ENCODE data around the gene OR9A2. TPM values are rescaled to one million over a fixed set of nuclear protein-coding genes. Genes with fewer than 3 reads are reported as not detected.

OR9A2 gene
- total RNA-seq, 3 donors from 2014 or later = not detected

GRCh38 chr7:143042790-143043271 lies 15.9 kb upstream of the OR9A2 start:
- no peak overlapping the region for H3K4me3 Mint-ChIP-seq
- DNase-seq (no peak), ATAC-seq (no peak)
- H3K36me3 Mint-ChIP-seq (ENCODE audit: insufficient read depth) = no peaks in the 10 kb centered on the region
- H3K27me3 Mint-ChIP-seq (ENCODE audit: low read depth) = peaks cover 6% of the 10 kb centered on the region
- H3K9me3 Mint-ChIP-seq = no peaks in the 10 kb centered on the region
- H3K4me1 Mint-ChIP-seq (ENCODE audit: low read depth) = no peaks in the 10 kb centered on the region

GRCh38 chr7:143042159-143042789 lies 15.3 kb upstream of the OR9A2 start:
- no peak for DNase-seq
- H3K36me3 Mint-ChIP-seq (ENCODE audit: insufficient read depth) = no peaks in the 10 kb centered on the region
- H3K27me3 Mint-ChIP-seq (ENCODE audit: low read depth) = peaks cover 6% of the 10 kb centered on the region
- ATAC-seq = no peak
- H3K9me3 Mint-ChIP-seq = no peaks in the 10 kb centered on the region
- H3K4me1 Mint-ChIP-seq (ENCODE audit: low read depth) = no peaks in the 10 kb centered on the region
- H3K4me3 Mint-ChIP-seq = no peak overlapping the region

DNA sequence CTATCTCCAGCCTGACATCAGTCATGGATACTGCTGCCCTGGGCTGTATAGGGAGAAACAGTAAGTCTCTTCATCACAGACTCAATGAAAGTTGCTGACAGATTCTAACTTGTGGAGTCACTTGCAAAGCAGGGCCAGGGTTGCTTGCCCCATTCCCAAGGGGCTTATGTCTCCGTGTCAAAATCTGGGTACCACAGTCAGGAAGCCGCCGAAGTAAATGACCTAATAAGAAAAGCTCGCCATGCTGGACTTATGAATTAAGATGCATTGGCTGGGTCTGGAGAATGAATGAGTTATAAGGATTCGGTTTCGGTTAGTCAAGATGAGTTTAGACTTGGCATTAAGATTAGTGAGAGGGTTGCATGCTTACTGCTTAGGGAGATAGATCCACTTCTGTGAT lies 14.4 kb upstream of the OR9A2 start:
- H3K36me3 Mint-ChIP-seq (ENCODE audit: insufficient read depth) = no peaks in the 10 kb centered on the region
- no peak for ATAC-seq
- peaks cover 6% of the 10 kb centered on the region for H3K27me3 Mint-ChIP-seq (ENCODE audit: low read depth)
- no peaks in the 10 kb centered on the region for H3K4me1 Mint-ChIP-seq (ENCODE audit: low read depth)
- DNase-seq = no peak
- no peaks in the 10 kb centered on the region for H3K9me3 Mint-ChIP-seq
- no peak overlapping the region for H3K4me3 Mint-ChIP-seq

DNA sequence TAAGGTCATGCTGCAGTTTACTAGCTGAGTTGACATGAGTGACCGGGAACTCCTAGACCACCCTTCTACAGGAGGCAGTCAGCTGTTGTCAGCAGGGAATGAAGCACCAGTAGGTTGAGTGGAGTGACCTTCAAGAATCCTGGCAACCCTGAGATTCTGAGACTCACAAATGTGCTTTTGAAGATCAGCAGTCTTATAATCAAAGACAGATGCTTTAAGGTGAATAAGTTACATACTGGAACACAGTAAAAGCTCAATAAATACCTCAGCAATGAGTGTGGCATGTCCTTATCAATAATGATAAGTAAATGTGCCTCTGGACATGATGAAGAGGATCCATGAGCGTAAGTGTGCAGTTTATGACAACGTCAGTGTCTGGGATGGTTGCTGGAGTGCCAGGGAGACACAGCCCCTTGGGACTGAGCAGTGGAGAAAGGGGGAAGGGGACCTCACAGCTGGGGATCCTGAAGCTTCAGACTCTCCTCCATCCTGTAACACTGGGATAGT lies 13.3 kb upstream of the OR9A2 start:
- no peak overlapping the region for H3K4me3 Mint-ChIP-seq
- H3K9me3 Mint-ChIP-seq = no peaks in the 10 kb centered on the region
- ATAC-seq (no peak), DNase-seq (no peak)
- peaks cover 8% of the 10 kb centered on the region for H3K27me3 Mint-ChIP-seq (ENCODE audit: low read depth)
- no peaks in the 10 kb centered on the region for H3K36me3 Mint-ChIP-seq (ENCODE audit: insufficient read depth)
- H3K4me1 Mint-ChIP-seq (ENCODE audit: low read depth) = no peaks in the 10 kb centered on the region

- DNase-seq (no peak), ATAC-seq (no peak)
- Mint-ChIP-seq H3K9me3 (peaks cover 6% of the 10 kb centered on the region), H3K36me3 (ENCODE audit: insufficient read depth) (no peaks in the 10 kb centered on the region), H3K27me3 (ENCODE audit: low read depth) (peaks cover 8% of the 10 kb centered on the region), H3K4me1 (ENCODE audit: low read depth) (no peaks in the 10 kb centered on the region), H3K4me3 (no peak overlapping the region)
These were observed 11.7 kb upstream of the OR9A2 start for GRCh38 chr7:143038635-143039034.

DNA sequence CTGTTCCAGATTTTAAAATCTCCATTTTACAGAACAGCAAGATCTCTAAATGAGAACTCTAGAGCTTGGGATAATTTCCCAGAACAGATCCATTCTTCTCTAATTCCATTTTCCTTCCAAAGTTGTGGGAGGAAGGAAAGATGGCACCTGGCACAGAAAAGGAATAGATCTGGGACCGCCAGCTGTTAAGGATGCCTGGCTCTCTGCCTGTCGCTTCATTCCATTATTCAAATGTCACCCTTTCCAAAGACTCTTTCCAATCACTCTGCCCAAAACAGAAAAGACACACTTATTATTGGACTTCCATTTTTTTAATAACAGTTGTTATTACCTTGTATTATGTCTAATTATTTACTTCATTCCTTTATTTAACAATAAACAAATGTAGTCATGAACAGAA lies 751 bp upstream of the OR9A2 start:
- DNase-seq = no peak
- ATAC-seq = no peak
- Mint-ChIP-seq H3K4me1 (ENCODE audit: low read depth) (no peaks in the 10 kb centered on the region), H3K9me3 (no peaks in the 10 kb centered on the region), H3K36me3 (ENCODE audit: insufficient read depth) (no peaks in the 10 kb centered on the region), H3K27me3 (ENCODE audit: low read depth) (peaks cover 17% of the 10 kb centered on the region), H3K4me3 (no peak overlapping the region)

DNA sequence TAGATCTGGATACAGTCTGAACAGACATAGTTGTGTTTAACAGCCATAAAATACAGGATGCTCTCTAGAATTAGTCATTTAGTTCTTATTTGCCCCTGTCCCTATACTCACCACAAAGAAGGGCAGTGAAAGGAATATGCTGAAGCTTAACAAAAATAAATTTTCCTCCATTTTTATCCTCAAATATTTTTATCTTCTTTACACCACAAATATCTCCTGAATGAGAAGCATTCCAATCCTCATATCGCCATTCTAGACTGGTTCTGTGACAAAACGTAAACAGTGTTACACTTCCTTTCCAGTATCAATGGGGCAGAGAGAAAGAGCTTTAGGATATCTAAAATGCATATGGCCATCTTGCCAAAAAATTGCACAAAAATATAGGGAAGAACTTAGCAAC lies 1.6 kb downstream of the OR9A2 start:
- no peaks in the 10 kb centered on the region for H3K36me3 Mint-ChIP-seq (ENCODE audit: insufficient read depth)
- peaks cover 16% of the 10 kb centered on the region for H3K27me3 Mint-ChIP-seq (ENCODE audit: low read depth)
- no peaks in the 10 kb centered on the region for H3K9me3 Mint-ChIP-seq
- DNase-seq = no peak
- no peak for ATAC-seq
- H3K4me3 Mint-ChIP-seq = no peak overlapping the region
- H3K4me1 Mint-ChIP-seq (ENCODE audit: low read depth) = no peaks in the 10 kb centered on the region

DNA sequence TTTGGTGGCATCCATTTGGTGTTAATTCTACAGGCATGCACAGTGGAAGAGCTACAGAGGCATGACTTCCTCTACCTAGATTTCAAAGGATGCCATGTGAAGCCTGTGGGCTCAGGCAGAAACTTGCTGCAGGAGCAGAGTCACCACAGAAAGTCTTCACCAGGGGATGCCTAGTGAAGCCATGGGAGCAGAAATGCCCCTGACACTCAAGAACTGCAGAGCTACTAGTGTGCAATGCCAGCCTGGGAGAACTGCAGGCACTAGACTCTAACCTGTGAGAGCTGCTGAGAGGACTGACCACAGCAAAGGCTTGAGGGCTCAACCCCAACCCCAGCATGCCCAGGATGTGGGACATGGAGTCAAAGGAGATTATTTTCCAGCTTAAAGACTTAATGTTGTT lies 3.9 kb downstream of the OR9A2 start:
- Mint-ChIP-seq H3K9me3 (peaks cover 8% of the 10 kb centered on the region), H3K4me3 (no peak overlapping the region), H3K36me3 (ENCODE audit: insufficient read depth) (no peaks in the 10 kb centered on the region), H3K4me1 (ENCODE audit: low read depth) (no peaks in the 10 kb centered on the region), H3K27me3 (ENCODE audit: low read depth) (peaks cover 11% of the 10 kb centered on the region)
- no peak for ATAC-seq
- no peak for DNase-seq

- no peak overlapping the region for H3K4me3 Mint-ChIP-seq
- no peaks in the 10 kb centered on the region for H3K4me1 Mint-ChIP-seq (ENCODE audit: low read depth)
- DNase-seq (no peak), ATAC-seq (no peak)
- peaks cover 16% of the 10 kb centered on the region for H3K27me3 Mint-ChIP-seq (ENCODE audit: low read depth)
- H3K36me3 Mint-ChIP-seq (ENCODE audit: insufficient read depth) = no peaks in the 10 kb centered on the region
- peaks cover 8% of the 10 kb centered on the region for H3K9me3 Mint-ChIP-seq
These were observed 8.0 kb downstream of the OR9A2 start for GRCh38 chr7:143018931-143019330.

DNA sequence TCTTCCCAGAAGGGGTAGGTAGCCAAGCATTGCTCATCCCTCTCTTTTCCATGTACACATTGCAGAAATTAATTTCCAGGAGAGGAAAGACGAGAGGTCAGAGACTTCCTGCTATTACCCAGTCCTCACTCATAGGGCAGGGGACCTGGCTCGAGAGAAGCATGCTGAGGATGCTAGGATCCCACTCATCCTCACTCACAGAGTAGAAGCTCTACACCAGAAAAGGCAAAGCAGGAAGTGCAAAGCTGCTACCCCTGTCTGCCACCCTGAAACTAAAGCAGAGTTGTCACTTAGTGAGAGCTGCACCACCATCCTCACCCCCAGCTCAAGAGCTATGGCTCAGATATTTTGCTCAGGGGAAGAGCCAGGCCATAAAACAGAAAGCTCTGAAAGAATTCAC lies 9.9 kb downstream of the OR9A2 start:
- Mint-ChIP-seq H3K36me3 (ENCODE audit: insufficient read depth) (no peaks in the 10 kb centered on the region), H3K4me1 (ENCODE audit: low read depth) (peaks cover 2% of the 10 kb centered on the region), H3K27me3 (ENCODE audit: low read depth) (peaks cover 28% of the 10 kb centered on the region), H3K4me3 (no peak overlapping the region), H3K9me3 (peaks cover 8% of the 10 kb centered on the region)
- ATAC-seq = no peak
- no peak for DNase-seq

DNA sequence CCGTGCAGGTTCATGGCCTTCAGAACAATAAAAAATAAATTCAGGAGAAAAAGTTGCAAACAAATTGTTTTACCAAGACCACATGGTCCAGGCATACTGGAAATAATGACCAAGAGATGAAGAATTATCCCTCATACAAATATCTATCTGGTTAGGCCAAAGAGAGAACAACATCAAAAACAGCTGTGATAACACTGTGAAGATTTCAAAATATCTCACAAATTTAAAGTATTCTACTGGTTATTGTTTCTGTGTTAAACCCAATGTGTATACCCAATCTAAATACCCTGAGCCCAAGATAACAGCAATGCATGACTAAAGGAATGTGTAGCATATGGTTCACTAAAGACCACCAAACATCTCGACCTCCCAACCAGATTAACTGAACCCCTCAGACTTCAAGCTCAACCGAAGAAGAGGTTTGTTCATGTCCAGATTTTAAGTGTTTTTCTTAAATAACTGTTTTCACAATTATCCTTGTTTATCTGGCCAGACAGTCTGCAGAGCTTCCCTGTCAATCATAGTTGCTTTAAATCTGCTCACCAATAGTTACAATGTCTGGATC lies 10.9 kb downstream of the OR9A2 start:
- ATAC-seq = no peak
- peaks cover 8% of the 10 kb centered on the region for H3K9me3 Mint-ChIP-seq
- H3K4me1 Mint-ChIP-seq (ENCODE audit: low read depth) = peaks cover 2% of the 10 kb centered on the region
- no peak overlapping the region for H3K4me3 Mint-ChIP-seq
- no peaks in the 10 kb centered on the region for H3K36me3 Mint-ChIP-seq (ENCODE audit: insufficient read depth)
- no peak for DNase-seq
- peaks cover 28% of the 10 kb centered on the region for H3K27me3 Mint-ChIP-seq (ENCODE audit: low read depth)

- ATAC-seq = no peak
- Mint-ChIP-seq H3K36me3 (ENCODE audit: insufficient read depth) (no peaks in the 10 kb centered on the region), H3K27me3 (ENCODE audit: low read depth) (peaks cover 28% of the 10 kb centered on the region), H3K4me3 (no peak overlapping the region), H3K4me1 (ENCODE audit: low read depth) (peaks cover 2% of the 10 kb centered on the region), H3K9me3 (peaks cover 8% of the 10 kb centered on the region)
- DNase-seq = no peak
These were observed 11.8 kb downstream of the OR9A2 start for GRCh38 chr7:143015084-143015483.

GRCh38 chr7:143013893-143014292 lies 13.0 kb downstream of the OR9A2 start:
- ATAC-seq (no peak), DNase-seq (no peak)
- peaks cover 2% of the 10 kb centered on the region for H3K4me1 Mint-ChIP-seq (ENCODE audit: low read depth)
- H3K4me3 Mint-ChIP-seq = no peak overlapping the region
- H3K9me3 Mint-ChIP-seq = peaks cover 2% of the 10 kb centered on the region
- no peaks in the 10 kb centered on the region for H3K36me3 Mint-ChIP-seq (ENCODE audit: insufficient read depth)
- H3K27me3 Mint-ChIP-seq (ENCODE audit: low read depth) = peaks cover 25% of the 10 kb centered on the region

DNA sequence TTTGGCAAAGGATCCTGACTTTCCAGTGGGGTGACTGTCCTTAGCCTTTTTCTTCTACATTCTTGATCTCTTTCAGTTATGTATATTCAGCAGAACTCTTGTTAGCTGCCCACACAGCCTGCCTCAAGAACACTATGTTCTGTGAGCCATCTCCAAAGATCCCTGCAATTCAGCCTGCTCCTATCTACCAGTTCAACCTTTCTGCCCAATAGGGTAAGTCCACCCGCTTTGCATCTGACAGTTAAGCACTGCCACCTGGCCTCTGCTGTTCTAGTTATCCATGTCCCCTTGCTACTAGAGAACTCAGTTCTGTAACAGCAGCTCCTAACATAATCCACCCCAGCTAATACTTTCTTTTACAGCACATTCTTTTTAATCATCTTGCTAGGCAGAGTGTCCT lies 13.5 kb downstream of the OR9A2 start:
- H3K36me3 Mint-ChIP-seq (ENCODE audit: insufficient read depth) = no peaks in the 10 kb centered on the region
- ATAC-seq = no peak

DNA sequence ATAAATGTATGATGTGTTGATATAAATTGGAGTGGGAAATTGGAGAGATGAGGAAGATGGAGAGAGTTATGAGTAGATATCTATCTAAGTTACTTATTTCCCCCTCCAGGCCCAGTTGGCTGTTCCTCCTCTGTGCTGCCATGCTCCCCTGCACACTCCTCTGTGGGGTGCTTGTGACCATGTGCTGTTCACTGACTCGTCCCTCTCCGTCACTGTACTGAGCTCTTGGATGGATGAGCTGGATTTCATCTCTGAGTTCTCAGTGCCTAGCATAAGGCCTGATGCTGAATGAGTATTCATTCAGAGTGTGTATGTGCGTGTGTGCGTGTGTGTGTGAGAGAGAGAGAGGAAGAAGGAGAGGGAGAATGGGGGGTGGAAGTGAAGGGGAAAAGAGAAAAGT lies 14.5 kb downstream of the OR9A2 start:
- DNase-seq = no peak
- peaks cover 27% of the 10 kb centered on the region for H3K27me3 Mint-ChIP-seq (ENCODE audit: low read depth)
- H3K36me3 Mint-ChIP-seq (ENCODE audit: insufficient read depth) = no peaks in the 10 kb centered on the region
- H3K9me3 Mint-ChIP-seq = no peaks in the 10 kb centered on the region
- ATAC-seq = no peak
- H3K4me1 Mint-ChIP-seq (ENCODE audit: low read depth) = peaks cover 6% of the 10 kb centered on the region
- no peak overlapping the region for H3K4me3 Mint-ChIP-seq

More for the DNA sequence above, 13.5 kb downstream of the OR9A2 start:
- Mint-ChIP-seq H3K27me3 (ENCODE audit: low read depth) (peaks cover 25% of the 10 kb centered on the region), H3K9me3 (no peaks in the 10 kb centered on the region), H3K4me3 (no peak overlapping the region), H3K4me1 (ENCODE audit: low read depth) (peaks cover 2% of the 10 kb centered on the region)
- DNase-seq = no peak
